G401 (cell line): ENCODE data around the gene BTRC. TPM values are rescaled to one million over a fixed set of nuclear protein-coding genes. Genes with fewer than 3 reads are reported as not detected.
"Not testable (repeated sequence)": the region's sequence is repeated elsewhere in the genome, so short reads cannot be mapped to it uniquely, and the experiment has no call there.

Source experiments
- DNase-seq: peaks from one replicate; pipeline ENCODE4 v3.0.0-alpha.2; 2015; ENCODE audit warnings: low spot score
- in situ Hi-C: cut with HindIII; loops from 2 replicates; pipeline ENCODE4 v1.10.0; 2016; ENCODE audit warnings: low sequenced_read_pairs, mixed read lengths
- total RNA-seq: library from RNA; depleted of rRNA; stranded (reverse); fragments of >200 nt; shearing (Covaris generic); gene quantifications from 2 replicates; pipeline ENCODE4 v1.2.3, GENCODE V29; 2014

The BTRC gene
- total RNA-seq, 1 experiment from 2014 or later = 21.0 TPM

- no peak for DNase-seq
- in situ Hi-C loops = no loop called here
Observed at GRCh38 chr10:101337836-101338235, 16.1 kb upstream of the BTRC start.

GRCh38 chr10:101341438-101341837, 12.5 kb upstream of the BTRC start:
- no peak for DNase-seq
- in situ Hi-C loops = loop anchor here (5.0 kb wide), 1 partner anchor 44 kb away; no protein-coding TSS in a partner anchor

GRCh38 chr10:101346177-101346576, 7.8 kb upstream of the BTRC start:
- in situ Hi-C loops = no loop called here
- no peak for DNase-seq

GRCh38 chr10:101351017-101351416, 2.9 kb upstream of the BTRC start:
- in situ Hi-C loops = no loop called here
- no peak for DNase-seq

GRCh38 chr10:101351477-101351876, 2.5 kb upstream of the BTRC start:
- in situ Hi-C loops = no loop called here
- no peak for DNase-seq

- in situ Hi-C loops = not testable (repeated sequence)
Observed at GRCh38 chr10:101352857-101353256, 1.1 kb upstream of the BTRC start.

GRCh38 chr10:101354328-101355071, 535 bp downstream of the BTRC start:
- in situ Hi-C loops = no loop called here
- peak; percentile 56 for DNase-seq

More at GRCh38 chr10:101352857-101353256, 1.1 kb upstream of the BTRC start:
- not testable (repeated sequence) for DNase-seq

- no peak for DNase-seq
- in situ Hi-C loops = no loop called here
Observed at GRCh38 chr10:101355072-101355706, 1.2 kb downstream of the BTRC start.

GRCh38 chr10:101356132-101356531, 2.2 kb downstream of the BTRC start:
- in situ Hi-C loops = no loop called here
- DNase-seq = no peak

GRCh38 chr10:101357958-101358357, 4.0 kb downstream of the BTRC start:
- in situ Hi-C loops = no loop called here
- DNase-seq = no peak

- in situ Hi-C loops = no loop called here
- no peak for DNase-seq
Observed at GRCh38 chr10:101358706-101359300, 4.8 kb downstream of the BTRC start.

- DNase-seq, in situ Hi-C loops: not testable (repeated sequence)
Observed at GRCh38 chr10:101360090-101360489, 6.1 kb downstream of the BTRC start.

GRCh38 chr10:101360841-101361240, 6.9 kb downstream of the BTRC start:
- in situ Hi-C loops, DNase-seq: not testable (repeated sequence)

- in situ Hi-C loops = no loop called here
- no peak for DNase-seq
Observed at GRCh38 chr10:101363850-101364400, 10.0 kb downstream of the BTRC start.

- in situ Hi-C loops = no loop called here
- DNase-seq = no peak
Observed at GRCh38 chr10:101364721-101365120, 10.8 kb downstream of the BTRC start.

- in situ Hi-C loops = no loop called here
- DNase-seq = no peak
Observed at GRCh38 chr10:101367569-101368453, 13.8 kb downstream of the BTRC start.

GRCh38 chr10:101373063-101373462, 19.1 kb downstream of the BTRC start:
- in situ Hi-C loops = no loop called here
- DNase-seq = no peak

GRCh38 chr10:101373993-101374392, 20.0 kb downstream of the BTRC start:
- in situ Hi-C loops, DNase-seq: not testable (repeated sequence)

GRCh38 chr10:101375076-101375475, 21.1 kb downstream of the BTRC start:
- in situ Hi-C loops = no loop called here
- no peak for DNase-seq
